Left hindlimb (tissue), 1 donor: ENCODE results near the gene RNF224.

Experiments used
- DNase-seq: peaks from one replicate; pipeline ENCODE4 v3.0.0-alpha.2; 2018

The RNF224 gene

GRCh38 chr9:137275588-137276472, 48.5 kb downstream of the RNF224 start:
- no peak for DNase-seq

DNA sequence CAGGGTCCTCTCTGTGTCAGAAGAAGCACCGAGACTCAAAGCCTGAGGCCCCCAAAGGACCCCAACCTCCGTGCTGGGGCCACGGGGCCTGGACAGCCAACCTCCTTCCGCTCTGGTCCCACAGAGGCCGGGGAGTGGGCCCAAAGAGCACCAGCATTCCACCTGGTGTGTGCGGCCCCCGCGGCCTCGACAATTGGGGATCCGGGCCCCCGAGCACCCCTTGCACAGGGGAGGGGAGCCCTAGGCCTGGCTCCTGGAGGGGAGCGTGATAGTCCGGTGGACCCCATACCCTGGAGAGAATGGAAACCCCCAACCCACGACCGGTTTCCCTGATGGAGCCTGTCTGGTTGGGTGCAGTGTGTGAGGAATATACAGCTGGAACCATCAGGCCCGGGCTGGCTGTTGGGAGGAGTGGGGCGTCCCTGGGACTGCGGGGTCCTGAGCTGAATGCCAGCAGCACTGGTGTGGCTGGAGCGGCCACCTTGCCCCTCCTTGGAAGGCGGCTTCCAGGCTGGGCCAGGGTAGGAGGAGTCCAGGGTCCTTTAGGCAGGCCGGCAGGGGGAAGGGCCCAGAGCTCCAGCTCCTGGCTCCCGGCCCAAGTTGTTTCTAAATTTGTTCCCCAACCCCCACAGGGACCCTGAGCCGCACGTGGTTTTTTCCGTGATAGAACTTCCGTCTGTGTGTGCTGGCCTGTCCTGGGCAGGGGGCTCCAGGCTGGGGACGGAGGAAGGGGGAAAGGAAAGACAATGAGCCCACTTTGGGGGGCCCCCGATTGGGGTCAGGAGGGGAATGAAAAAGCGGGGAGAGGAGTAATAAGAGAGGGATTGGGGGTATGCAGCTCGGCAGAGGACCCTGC, 49.4 kb downstream of the RNF224 start:
- peak; percentile 83 for DNase-seq

DNA sequence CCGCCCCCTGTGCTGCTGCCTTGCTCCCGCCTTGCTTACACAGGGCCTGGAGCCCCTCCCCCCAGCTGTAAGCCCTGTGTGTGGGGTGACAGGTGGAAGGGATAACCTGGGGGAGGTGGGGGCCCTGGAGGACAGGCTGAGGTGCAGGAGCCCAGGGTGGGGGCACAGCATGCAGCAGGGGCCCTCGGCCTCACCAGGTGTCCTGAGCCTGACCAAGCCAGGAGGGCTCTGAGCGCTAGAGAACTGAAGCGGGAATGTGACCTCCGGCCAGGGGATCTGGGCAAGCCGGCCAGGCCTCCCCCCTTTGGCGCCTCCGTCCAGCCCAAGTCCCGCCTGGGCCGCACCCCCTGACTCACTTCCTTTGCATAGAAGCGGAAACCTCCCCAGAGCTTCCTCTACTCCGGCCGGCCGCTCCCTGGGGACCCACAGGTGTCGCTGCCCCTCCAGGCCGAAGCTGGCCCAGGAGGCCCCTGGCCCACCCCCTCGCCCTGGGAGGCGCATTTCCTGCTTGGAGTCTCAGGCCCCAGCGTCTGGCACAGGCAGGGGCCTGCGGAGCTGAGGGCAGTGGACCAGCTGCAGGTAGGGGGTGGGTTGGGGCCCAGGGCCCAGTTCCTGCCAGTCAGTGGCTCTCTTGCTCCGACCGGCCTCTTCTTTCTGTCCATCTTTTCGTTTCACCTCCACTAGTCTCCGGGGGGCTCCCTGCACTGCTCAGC, 50.2 kb downstream of the RNF224 start, which contains the start of gene TOR4A:
Gene TOR4A (plus strand): TSS at position 398 of the 713 bp plus-strand sequence. CDS start 964 bp downstream, outside the sequence.
- peak; percentile 71 for DNase-seq

DNA sequence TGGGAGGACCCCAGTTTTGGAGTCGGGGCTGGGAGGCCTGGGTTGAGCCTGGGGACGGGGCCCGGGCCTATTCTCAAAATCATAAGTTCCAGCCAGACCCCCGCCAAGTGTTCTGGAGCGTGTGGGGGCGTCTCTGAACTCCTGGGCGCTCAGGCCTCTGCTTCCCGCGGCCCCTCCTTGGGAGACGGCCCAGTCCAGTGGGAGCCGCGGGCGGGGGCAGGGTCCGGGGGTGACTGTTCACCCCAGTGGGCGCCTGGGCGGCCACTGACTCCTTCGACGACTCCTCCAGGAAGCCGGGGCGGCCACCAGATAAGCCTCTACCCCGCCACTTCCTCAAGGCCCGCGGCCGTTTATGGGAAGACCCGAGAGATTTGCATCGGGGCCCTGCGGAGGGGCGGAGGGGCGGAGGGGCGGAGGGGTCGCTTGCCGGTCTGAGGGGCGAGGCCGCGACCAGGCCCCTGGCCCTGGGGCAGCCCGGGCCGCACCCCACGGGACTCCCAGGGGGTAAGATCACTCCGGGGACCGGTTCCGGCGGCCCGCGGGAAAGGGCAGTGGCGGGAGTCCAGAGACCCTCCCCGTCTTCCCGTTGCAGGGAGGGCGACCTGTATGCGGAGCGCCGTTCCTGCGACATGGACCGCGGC, 50.9 kb downstream of the RNF224 start:
- peak; percentile 41 for DNase-seq
